C4-2B (cell line): Measurements from ENCODE around the gene PTPN5.

ENCODE experiments used
- CTCF ChIP-seq: fragments of 450-650 bp; conservative IDR thresholded peaks from 2 replicates; pipeline ENCODE4 v1.5.1; 2017; ENCODE audit warnings: mild to moderate bottlenecking
- ZFX ChIP-seq: fragments of 450-650 bp; IDR thresholded peaks from 2 replicates; pipeline ENCODE4 v1.6.1; 2017

- TF ChIP-seq CTCF (no peak), ZFX (no peak)
These were observed 34.7 kb downstream of the PTPN5 start for GRCh38 chr11:18756889-18757288.
